GM12878 (cell line): ENCODE data around the gene TMEM266. TPM values are rescaled to one million over a fixed set of nuclear protein-coding genes. Genes with fewer than 3 reads are reported as not detected.

ENCODE experiments used
- MEF2A ChIP-seq: IDR thresholded peaks from 2 replicates; pipeline ENCODE4 v1.6.1; 2011; ENCODE audit warnings: low read depth, mild to moderate bottlenecking, low read length, moderate library complexity; ENCODE audit not compliant: insufficient read depth
- PAX8 ChIP-seq: fragments of 450-650 bp; IDR thresholded peaks from 2 replicates; pipeline ENCODE4 v1.6.1; 2017; ENCODE audit warnings: mild to moderate bottlenecking, moderate library complexity
- polyA plus RNA-seq, 11 experiments: library from polyadenylated mRNA; depleted of rRNA in 4 of 11; unstranded in 6 of 11; stranded (reverse) in 5 of 11; fragments of >200 nt; fragmentation: Nextera tagmentation in 4 of 11; fragmentation: Illumina TruSeq in 1 of 11; extraction: Ambion mirVana in 4 of 11; extraction: Trizol in 1 of 11; gene quantifications; 1 replicate in 1 of 11; 2 replicates in 10 of 11; pipeline versions ENCODE4 v1.2.1 to v1.2.3, GENCODE V29; 2011 to 2016; ENCODE audit warnings: inconsistent platforms in 2 of 11, missing spikeins in 2 of 11, low read depth in 1 of 11
- total RNA-seq, 4 experiments: library from RNA; depleted of rRNA in 3 of 4; stranded (reverse); fragments of >200 nt in 3 of 4; fragmentation: Illumina TruSeq in 1 of 4; extraction: Trizol in 1 of 4; gene quantifications; 2 replicates each; pipeline versions ENCODE4 v1.2.1 to v1.2.3, GENCODE V29; 2013 to 2021
- TF ChIP-seq, protein P1 (sequence below): IDR thresholded peaks from 2 replicates; pipeline ENCODE4 v1.6.1; 2012; ENCODE audit warnings: low read length, inconsistent platforms
- TF ChIP-seq, protein P2 (sequence below): fragments of 450-650 bp; IDR thresholded peaks from 2 replicates; pipeline ENCODE4 v1.6.1; 2016; ENCODE audit warnings: mild to moderate bottlenecking
- TF ChIP-seq, protein P3 (sequence below): fragments of 450-650 bp; IDR thresholded peaks from 2 replicates; pipeline ENCODE4 v1.6.1; 2017; ENCODE audit warnings: mild to moderate bottlenecking, moderate library complexity
- TF ChIP-seq, protein P4 (sequence below): fragments of 450-650 bp; IDR thresholded peaks from 2 replicates; pipeline ENCODE4 v1.6.1; 2017; ENCODE audit warnings: mild to moderate bottlenecking

Gene TMEM266
- total and polyA plus RNA-seq, 10 of the 15 experiments (the other 5 are each of a cell fraction or from before 2014, with no cell fraction given), result 0.11 to 0.70 (median 0.39) TPM

DNA sequence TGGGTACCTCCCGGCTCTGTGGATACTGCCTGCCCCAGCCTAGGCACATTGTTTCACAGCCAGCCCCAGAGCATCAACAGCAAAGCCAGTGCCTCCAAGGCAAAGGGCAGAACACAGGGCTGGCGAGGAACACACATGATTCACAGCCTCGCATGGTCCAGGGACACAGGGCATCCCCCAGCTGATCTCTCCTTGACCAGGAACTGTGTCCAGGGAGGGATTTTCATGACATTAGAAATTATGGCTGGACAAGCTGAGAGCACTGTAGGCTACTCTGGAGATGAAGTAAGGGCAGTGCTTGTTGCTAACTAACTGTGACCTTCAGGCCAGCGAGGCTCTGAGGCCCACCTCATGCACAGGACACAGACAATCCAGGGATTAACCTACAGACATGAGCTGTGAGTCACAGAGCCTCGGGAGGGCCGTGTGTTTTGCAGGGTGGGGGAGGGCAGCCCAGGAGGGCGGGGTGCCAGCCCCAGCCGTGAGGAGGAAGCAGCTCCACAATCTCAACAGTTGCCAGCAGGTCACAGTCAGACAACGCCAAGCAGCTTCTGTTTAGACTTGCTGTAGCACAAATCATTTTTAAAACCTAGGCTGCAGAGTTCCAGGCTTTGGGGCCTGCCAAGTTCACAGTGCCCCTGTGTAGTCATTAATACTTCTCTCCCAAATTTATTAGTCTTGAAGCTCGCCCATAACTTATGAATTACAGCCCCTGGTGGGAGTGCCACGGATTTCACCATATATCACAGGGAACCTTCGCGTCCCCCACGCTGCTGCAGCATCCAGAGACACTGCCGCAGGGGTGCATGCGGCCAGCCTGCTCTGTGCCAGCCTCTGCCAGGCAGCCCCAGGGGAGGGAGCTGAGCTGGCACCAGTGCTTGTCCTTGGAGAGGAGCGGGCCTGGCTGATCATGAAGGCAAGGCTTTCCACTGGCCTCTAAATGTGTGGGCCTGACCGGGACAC is 136.8 kb downstream of the TMEM266 start (continued):
- TF ChIP-seq, protein P1, sequence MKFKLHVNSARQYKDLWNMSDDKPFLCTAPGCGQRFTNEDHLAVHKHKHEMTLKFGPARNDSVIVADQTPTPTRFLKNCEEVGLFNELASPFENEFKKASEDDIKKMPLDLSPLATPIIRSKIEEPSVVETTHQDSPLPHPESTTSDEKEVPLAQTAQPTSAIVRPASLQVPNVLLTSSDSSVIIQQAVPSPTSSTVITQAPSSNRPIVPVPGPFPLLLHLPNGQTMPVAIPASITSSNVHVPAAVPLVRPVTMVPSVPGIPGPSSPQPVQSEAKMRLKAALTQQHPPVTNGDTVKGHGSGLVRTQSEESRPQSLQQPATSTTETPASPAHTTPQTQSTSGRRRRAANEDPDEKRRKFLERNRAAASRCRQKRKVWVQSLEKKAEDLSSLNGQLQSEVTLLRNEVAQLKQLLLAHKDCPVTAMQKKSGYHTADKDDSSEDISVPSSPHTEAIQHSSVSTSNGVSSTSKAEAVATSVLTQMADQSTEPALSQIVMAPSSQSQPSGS, result no peak
- TF ChIP-seq, protein P2, sequence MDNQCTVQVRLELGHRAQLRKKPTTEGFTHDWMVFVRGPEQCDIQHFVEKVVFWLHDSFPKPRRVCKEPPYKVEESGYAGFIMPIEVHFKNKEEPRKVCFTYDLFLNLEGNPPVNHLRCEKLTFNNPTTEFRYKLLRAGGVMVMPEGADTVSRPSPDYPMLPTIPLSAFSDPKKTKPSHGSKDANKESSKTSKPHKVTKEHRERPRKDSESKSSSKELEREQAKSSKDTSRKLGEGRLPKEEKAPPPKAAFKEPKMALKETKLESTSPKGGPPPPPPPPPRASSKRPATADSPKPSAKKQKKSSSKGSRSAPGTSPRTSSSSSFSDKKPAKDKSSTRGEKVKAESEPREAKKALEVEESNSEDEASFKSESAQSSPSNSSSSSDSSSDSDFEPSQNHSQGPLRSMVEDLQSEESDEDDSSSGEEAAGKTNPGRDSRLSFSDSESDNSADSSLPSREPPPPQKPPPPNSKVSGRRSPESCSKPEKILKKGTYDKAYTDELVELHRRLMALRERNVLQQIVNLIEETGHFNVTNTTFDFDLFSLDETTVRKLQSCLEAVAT, result no peak
- TF ChIP-seq PAX8 (no peak), MEF2A (no peak)
- TF ChIP-seq, protein P3, sequence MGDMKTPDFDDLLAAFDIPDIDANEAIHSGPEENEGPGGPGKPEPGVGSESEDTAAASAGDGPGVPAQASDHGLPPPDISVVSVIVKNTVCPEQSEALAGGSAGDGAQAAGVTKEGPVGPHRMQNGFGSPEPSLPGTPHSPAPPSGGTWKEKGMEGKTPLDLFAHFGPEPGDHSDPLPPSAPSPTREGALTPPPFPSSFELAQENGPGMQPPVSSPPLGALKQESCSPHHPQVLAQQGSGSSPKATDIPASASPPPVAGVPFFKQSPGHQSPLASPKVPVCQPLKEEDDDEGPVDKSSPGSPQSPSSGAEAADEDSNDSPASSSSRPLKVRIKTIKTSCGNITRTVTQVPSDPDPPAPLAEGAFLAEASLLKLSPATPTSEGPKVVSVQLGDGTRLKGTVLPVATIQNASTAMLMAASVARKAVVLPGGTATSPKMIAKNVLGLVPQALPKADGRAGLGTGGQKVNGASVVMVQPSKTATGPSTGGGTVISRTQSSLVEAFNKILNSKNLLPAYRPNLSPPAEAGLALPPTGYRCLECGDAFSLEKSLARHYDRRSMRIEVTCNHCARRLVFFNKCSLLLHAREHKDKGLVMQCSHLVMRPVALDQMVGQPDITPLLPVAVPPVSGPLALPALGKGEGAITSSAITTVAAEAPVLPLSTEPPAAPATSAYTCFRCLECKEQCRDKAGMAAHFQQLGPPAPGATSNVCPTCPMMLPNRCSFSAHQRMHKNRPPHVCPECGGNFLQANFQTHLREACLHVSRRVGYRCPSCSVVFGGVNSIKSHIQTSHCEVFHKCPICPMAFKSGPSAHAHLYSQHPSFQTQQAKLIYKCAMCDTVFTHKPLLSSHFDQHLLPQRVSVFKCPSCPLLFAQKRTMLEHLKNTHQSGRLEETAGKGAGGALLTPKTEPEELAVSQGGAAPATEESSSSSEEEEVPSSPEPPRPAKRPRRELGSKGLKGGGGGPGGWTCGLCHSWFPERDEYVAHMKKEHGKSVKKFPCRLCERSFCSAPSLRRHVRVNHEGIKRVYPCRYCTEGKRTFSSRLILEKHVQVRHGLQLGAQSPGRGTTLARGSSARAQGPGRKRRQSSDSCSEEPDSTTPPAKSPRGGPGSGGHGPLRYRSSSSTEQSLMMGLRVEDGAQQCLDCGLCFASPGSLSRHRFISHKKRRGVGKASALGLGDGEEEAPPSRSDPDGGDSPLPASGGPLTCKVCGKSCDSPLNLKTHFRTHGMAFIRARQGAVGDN, result no peak
- TF ChIP-seq, protein P4, sequence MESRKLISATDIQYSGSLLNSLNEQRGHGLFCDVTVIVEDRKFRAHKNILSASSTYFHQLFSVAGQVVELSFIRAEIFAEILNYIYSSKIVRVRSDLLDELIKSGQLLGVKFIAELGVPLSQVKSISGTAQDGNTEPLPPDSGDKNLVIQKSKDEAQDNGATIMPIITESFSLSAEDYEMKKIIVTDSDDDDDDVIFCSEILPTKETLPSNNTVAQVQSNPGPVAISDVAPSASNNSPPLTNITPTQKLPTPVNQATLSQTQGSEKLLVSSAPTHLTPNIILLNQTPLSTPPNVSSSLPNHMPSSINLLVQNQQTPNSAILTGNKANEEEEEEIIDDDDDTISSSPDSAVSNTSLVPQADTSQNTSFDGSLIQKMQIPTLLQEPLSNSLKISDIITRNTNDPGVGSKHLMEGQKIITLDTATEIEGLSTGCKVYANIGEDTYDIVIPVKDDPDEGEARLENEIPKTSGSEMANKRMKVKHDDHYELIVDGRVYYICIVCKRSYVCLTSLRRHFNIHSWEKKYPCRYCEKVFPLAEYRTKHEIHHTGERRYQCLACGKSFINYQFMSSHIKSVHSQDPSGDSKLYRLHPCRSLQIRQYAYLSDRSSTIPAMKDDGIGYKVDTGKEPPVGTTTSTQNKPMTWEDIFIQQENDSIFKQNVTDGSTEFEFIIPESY, result no peak
